Measurements from ENCODE around the gene STXBP2. TPM values are rescaled to one million over a fixed set of nuclear protein-coding genes. Genes with fewer than 3 reads are reported as not detected.

Gene STXBP2
- total RNA-seq, 1 experiment from 2014 or later: 92.5 TPM

DNA sequence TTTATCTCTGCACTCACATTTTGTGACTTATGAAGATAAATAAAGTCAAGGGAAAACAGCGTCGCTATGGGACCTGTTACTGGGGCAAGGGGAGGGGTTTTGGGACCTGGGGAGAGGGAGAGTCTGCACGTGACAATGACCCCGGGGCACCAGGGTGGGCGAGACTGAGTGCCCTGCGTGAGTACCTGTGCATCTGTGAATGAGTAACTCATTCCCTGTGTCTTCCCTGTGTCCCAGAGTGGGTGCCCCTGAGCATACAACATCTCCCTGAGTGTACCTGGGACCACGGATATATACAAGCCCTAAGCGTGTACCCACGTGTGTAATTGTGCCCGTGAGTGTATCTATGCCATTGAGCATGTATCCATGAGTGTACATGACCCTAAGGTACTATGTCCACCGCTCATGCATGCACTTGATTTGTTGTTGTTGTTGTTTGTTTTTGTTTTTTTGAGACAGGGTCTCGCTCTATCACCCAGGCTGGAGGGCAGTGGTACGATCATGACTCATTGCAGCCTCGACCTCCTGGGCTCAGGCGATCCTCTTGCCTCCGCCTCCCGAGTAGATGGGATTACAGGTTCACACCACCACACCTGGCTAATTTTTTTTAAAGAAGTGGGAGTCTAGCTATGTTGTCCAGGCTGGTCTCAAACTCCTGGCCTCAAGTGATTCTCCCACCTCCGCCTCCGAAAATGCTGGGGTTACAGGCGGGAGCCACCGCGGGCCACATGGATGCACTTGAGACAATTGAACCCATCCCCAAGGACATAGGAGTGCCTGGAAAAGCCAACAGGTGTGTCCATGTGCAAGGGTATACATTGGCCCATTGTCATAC is 43.1 kb downstream of the STXBP2 start:
- no peaks in the 10 kb centered on the region for H3K27me3 ChIP-seq (ENCODE audit: insufficient read depth, low read length)
- peak overlapping the region in 1 of 3 experiments; percentile 52; a peak in 2 of 7 replicates for H3K27ac Mint-ChIP-seq

More for the DNA sequence above, 43.1 kb downstream of the STXBP2 start:
- TF ChIP-seq, protein P1, sequence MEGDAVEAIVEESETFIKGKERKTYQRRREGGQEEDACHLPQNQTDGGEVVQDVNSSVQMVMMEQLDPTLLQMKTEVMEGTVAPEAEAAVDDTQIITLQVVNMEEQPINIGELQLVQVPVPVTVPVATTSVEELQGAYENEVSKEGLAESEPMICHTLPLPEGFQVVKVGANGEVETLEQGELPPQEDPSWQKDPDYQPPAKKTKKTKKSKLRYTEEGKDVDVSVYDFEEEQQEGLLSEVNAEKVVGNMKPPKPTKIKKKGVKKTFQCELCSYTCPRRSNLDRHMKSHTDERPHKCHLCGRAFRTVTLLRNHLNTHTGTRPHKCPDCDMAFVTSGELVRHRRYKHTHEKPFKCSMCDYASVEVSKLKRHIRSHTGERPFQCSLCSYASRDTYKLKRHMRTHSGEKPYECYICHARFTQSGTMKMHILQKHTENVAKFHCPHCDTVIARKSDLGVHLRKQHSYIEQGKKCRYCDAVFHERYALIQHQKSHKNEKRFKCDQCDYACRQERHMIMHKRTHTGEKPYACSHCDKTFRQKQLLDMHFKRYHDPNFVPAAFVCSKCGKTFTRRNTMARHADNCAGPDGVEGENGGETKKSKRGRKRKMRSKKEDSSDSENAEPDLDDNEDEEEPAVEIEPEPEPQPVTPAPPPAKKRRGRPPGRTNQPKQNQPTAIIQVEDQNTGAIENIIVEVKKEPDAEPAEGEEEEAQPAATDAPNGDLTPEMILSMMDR (conservative IDR thresholded peaks at IDR 0.05): no peak
- no peak overlapping the region for H4K91ac ChIP-seq (ENCODE audit: insufficient read length, low read depth, low read length)
- H3K4ac ChIP-seq (ENCODE audit: low read depth, low read length): no peak overlapping the region
- H3K27me3 Mint-ChIP-seq (ENCODE audit: low read depth): peaks cover 46% of the 10 kb centered on the region
- H3K27ac ChIP-seq (ENCODE audit: insufficient read length, low read depth, low read length): no peak overlapping the region
- H2AFZ ChIP-seq (ENCODE audit: low read length): no peak overlapping the region
- H4K5ac ChIP-seq (ENCODE audit: insufficient read length, low read depth, low read length): no peak overlapping the region
- no peaks in the 10 kb centered on the region for H3K79me1 ChIP-seq (ENCODE audit: insufficient read depth, low read depth, low read length, poor library complexity, severe bottlenecking)
- H3K4me1 Mint-ChIP-seq: peaks cover 10 to 22% of the 10 kb centered on the region in 2 experiments
- H3K18ac ChIP-seq (ENCODE audit: insufficient read length, low read depth, low read length): no peak overlapping the region
- no CpG with 5 or more reads among the region's 22 CpGs for WGBS (ENCODE audit: extremely low coverage, insufficient read length, low lambda C conversion rate)
- no peaks in the 10 kb centered on the region for H3K79me2 ChIP-seq (ENCODE audit: insufficient read depth, low read length)
- H3K9me3 ChIP-seq (ENCODE audit: control insufficient read depth, low read depth, low read length): no peaks in the 10 kb centered on the region
- H2BK15ac ChIP-seq (ENCODE audit: low read depth, low read length): no peak overlapping the region
- H3T11ph ChIP-seq (ENCODE audit: low read length): no peak overlapping the region
- no peak for DNase-seq
- no peak overlapping the region for H3K14ac ChIP-seq (ENCODE audit: insufficient read depth, low read length)
- no peak overlapping the region for H3K9ac ChIP-seq (ENCODE audit: extremely low read depth, insufficient read length, low read length)
- no peaks in the 10 kb centered on the region for H3K4me1 ChIP-seq (ENCODE audit: insufficient read depth, low read length)
- H2BK20ac ChIP-seq (ENCODE audit: low read depth, low read length, poor library complexity, severe bottlenecking): no peak overlapping the region
- H2BK12ac ChIP-seq (ENCODE audit: insufficient read length, low read depth, low read length): no peak overlapping the region
- peaks cover 6 to 18% (median 12%) of the 10 kb centered on the region in 3 experiments for H3K36me3 Mint-ChIP-seq (ENCODE audit: insufficient read depth in 1 of 3, low read depth in 3 of 3)
- no peaks in the 10 kb centered on the region; a peak in 1 of 5 replicates for H3K9me3 Mint-ChIP-seq
- peak overlapping the region; percentile 11 for H3K4me2 ChIP-seq (ENCODE audit: insufficient read depth, insufficient read length, low read length)
- no peak overlapping the region for H3K56ac ChIP-seq (ENCODE audit: insufficient read length, low read depth, low read length)
- peaks cover 7% of the 10 kb centered on the region for H3K23me2 ChIP-seq (ENCODE audit: insufficient read length, low read depth, low read length, poor library complexity, severe bottlenecking)
- H2AK5ac ChIP-seq (ENCODE audit: insufficient read length, low read length): no peak overlapping the region
- H4K8ac ChIP-seq (replicated peaks; ENCODE audit: insufficient read length, low read depth, low read length): no peak overlapping the region
- H2BK5ac ChIP-seq (ENCODE audit: insufficient read length, low read length): no peak overlapping the region
- peak overlapping the region; percentile 44 to 71 for H3K4me3 Mint-ChIP-seq
- H3K23ac ChIP-seq (ENCODE audit: insufficient read length, low read depth, low read length): no peak overlapping the region
- no peaks in the 10 kb centered on the region for H4K20me1 ChIP-seq (ENCODE audit: control insufficient read depth, insufficient read depth, insufficient read length)
- H2BK120ac ChIP-seq (ENCODE audit: low read depth, low read length, poor library complexity, severe bottlenecking): no peak overlapping the region
